NCI-H1092 (cell line): ENCODE data around the gene REC114.
"Not testable (repeated sequence)": the region's sequence is repeated elsewhere in the genome, so short reads cannot be mapped to it uniquely, and the experiment has no call there.

Source experiments
- DNase-seq: peaks from one replicate; lab custom pipeline; 2025; lab: John Stamatoyannopoulos, UW

REC114 gene

DNA sequence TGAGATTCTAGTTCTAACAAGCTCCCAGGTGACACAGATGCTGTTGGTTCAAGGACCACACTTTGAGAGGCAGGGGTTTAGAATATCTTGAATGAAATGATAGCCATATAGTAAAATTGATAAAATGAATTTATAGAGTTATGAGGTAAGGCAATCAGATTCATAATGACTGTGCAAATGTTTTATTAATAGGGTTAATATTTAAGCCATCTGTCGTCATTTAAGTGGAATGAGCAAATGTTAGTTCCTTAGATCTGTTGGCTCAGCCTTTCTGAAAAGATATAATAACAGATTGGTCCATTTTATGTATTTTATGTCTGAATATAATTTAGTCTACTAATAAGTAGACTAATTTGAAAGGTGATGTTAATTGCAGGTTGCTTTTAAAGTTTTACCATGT is 12.9 kb downstream of the REC114 start:
- no peak for DNase-seq

DNA sequence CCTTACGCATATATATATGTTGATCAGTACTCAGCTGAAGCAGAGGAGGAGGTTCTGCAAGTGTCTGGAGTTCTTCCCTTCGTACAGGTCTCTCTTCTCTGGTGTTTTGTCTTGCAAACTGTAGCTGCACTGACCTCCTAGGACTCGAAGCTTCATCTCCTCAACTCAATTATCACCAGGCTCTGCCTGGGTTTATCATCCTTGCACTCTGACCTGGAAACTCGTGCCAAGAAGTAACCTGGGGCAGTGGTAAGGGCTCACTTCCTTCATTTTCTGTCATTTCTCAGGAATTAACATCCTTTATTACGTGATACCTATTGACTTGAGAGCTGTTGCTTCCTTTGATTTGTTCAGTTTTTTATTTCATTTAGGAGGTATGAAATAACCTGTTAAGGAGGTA is 14.4 kb downstream of the REC114 start:
- no peak for DNase-seq

DNA sequence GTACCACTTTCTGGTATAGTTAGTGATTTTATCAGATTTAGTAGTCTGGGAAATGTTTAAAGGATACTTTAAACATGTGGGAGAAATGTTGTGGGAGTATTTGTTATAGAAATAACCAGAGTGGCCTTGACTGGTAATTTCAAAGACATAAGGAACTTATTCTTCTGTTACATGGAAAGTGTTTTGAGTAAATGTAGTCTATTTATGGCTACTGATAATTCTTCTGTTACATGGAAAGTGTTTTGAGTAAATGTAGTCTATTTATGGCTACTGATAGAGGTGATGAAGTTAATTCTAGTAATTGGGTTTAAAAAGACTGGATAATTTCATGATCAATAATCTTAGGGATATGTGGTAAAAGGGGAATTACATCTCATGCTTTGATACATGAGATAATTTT is 17.7 kb downstream of the REC114 start:
- no peak for DNase-seq

DNA sequence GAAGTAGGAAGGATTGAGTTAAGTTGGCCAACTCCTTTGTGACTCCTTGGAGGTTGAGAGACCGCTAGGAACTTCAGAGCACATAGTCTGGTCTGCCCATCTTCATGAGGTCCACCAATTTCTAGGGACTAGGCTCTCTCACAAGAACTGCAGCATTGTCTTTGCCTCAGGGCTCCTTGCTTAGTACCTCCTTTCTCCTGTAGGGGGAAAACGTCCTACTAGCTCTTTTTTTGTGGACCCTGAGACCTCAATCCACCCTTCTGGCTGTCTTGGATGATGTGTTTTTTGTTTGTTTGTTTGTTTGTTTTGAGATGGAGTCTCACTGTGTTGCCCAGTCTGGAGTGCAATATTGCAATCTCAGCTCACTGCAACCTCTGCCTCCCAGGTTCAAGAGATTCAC is 21.6 kb downstream of the REC114 start:
- no peak for DNase-seq

DNA sequence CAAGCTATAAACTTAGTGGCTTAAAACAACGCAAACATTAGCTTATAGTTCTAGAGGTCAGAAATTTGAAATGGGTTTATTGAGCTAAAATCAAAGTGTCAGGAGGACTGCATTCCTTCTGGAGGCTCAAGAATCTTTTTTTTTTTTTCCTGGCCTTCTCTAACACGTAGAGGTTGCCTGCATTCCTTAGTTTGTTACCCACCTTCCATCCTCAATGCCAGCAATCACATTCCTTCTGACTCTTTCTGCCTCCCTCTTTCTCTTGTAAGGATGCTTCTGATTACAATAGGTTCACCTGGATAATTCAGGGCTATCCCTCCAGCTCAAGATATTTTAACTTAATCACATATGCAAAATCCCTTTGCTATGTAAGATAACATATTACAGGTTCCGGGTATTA is 24.8 kb downstream of the REC114 start:
- DNase-seq = no peak

DNA sequence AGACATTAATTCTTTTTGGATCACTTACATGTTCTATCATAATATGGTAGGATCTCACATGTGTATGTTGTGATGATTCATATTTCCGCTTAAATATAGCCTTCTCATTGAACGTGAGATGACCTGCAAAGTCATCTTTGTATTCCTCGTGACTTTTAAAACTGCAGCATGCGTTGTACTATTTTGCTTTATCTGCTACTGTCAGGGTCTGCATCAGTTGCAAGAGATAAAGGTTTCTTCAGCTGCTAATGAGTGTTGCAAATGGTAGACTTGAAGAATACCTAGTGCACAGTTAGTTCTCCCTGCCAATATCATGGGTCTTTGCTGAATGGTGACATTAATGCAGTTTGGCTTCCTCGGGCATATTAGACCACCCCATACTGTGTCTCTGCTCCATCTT is 31.8 kb downstream of the REC114 start:
- no peak for DNase-seq

DNA sequence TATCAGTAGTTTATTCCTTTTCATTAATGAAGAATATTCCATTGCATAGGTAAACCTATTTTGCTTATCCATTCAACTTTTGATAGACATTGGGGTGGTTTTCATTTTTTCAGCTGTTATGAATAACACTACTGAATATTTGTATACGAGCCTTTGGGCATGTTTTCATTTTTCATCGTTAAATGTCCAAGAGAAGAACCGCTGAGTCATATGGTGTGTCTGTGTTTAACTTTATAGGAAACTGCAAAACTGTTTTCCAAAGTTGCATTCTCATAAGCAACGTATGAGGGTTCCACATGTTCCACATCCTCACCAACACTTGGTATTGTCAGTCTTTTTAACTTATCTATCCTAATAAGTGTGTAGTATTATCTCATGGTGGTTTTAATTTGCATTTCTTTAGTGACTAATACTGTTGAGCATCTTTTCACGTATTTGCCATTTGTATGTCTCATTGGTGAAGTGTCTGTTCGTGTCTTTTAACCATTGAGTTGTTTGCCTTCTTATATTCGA is 33.8 kb downstream of the REC114 start:
- DNase-seq = no peak

DNA sequence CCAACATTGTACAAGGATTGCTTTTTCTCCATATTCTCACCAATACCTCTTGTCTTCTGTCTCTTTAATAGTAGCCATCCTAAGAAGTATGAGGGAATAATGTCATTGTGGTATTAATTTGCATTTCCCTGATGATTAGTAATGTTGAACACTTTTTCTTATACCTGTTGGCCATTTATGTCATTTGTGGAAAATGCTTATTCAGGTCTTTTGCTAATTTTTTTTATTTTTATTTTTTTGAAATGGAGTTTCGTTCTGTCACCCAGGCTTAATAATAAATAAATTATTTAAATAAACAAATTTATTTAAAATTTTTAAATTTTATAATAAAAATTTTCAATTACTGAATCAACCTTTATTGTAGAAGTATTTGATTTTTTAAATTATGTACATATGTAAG is 37.1 kb downstream of the REC114 start:
- no peak for DNase-seq

DNA sequence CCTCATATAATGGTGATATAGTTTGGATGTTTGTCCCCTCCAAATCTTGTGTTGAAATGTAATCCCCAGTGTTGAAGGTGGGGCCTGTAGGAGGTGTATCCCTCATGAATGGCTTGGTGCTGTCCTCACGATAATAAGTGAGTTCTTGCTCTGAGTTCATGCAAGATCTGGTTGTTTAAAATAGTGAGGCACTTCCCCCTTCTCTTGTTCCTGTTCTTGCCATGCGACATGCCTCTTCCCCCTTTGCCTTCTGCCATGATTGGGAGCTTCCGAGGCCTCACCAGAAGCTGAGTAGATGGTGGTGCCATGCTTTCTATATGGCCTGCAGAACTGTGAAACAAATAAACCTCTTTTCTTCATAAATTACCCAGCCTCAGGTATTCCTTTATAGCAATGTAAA is 39.2 kb downstream of the REC114 start:
- no peak for DNase-seq

DNA sequence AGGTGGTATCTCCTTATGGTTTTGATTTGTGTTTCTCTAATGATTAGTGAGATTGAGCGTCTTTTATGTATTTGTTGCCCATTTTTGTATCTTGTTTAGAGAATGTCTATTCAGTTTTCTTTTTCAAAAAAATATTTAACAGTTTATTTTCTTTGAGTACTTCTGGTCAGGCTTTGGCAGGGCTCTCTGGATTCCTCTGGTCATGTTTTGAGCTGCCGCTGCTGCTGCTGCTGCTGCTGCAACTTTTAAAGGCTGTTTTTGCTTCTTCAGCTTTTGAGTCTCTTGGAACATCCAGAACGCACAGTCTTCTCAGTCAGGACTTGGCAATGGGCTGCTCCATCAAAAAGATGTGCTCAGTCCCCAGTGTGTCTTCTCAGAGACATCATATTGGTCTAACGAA is 40.1 kb downstream of the REC114 start:
- no peak for DNase-seq

DNA sequence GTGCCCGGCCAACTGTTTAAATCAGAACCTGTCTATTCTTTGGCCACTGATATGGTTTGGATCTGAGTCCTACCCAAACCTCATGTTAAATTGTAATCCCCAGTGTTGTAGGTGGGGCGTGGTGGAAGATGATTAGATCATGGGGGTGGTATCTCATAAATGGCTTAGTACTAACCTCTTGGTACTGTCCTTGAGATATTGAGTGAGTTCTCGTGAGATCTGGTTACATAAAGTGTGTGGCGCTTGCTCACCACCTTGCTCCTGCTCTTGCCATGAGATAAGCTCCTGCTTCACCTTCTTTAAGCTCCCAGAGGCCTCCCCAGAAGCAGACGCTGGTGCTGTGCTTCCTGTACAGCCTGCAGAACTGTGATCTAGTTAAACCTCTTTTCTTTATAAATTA is 42.4 kb downstream of the REC114 start:
- DNase-seq = no peak

DNA sequence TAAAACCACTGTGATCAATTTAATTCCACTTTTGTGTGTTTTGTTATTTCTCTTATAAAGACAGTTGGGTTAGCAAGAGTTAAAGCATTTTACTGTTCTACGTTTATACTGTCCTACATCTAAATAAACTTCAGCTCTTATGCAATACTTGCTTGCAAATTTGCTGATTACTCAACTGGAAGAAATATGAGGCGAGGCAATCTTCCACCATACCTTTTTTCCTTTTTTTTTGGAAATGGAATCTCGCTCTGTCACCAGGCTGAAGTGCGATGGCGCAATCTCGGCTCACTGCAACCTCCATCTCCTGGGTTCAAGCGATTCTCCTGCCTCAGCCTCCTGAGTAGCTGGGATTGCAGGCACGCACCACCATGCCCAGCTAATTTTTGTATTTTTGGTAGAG is 42.9 kb downstream of the REC114 start:
- not testable (repeated sequence) for DNase-seq

DNA sequence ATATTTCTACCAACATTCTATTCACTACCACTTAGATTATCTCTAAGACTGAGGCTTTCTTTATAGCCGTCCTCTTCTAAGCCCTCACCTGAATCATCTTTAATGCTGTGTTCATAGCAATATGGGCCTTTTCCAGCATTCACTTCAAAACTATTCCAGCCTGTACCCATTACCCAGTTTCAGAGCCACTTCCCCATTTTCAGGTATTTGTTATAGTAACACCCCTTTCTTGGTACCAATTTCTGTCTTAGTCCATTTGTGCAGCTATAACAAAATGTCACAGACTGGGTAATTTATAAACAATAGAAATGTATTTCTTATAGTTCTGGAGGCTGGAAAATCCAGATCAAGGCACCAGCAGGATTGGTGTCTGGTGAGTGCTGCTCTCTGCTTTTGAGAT is 45.7 kb downstream of the REC114 start:
- DNase-seq = no peak

DNA sequence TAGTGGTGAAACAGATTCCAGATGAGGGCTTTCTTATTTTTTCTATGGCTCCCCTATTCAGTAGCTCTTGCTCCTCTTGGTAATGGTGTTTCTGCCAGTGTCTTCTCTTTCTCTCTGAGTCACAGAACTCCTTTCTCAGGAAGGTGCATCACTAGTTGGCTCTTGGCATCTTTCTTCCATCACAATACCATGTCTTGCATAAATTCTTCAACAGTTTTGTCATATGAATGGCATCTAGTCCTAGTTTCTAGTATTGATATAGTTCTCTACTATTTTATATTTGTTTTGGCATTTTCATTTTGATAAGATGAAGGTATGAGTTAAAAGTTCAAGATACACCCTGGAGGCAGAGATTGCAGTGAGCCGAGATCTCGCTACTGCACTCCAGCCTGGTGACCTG is 51.0 kb downstream of the REC114 start:
- DNase-seq = no peak

DNA sequence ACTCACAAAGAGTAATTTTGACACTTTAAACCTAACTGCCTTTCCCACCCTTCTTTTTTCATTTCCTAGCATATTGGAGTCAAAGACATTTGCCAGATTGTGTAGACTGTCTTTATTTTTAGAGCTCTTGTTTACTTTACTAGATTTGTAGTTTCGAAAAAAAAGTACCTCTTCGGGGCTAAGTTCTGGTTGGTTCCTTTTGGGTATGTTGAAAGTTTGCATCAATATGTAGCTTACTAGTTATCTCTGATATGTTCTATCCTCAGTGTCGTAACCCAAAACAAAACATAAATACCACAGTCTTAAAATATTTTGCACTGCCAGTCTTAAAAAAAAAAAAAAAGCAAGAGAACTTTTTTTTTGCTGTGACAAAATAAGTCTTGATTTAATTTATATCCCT is 52.2 kb downstream of the REC114 start:
- no peak for DNase-seq

DNA sequence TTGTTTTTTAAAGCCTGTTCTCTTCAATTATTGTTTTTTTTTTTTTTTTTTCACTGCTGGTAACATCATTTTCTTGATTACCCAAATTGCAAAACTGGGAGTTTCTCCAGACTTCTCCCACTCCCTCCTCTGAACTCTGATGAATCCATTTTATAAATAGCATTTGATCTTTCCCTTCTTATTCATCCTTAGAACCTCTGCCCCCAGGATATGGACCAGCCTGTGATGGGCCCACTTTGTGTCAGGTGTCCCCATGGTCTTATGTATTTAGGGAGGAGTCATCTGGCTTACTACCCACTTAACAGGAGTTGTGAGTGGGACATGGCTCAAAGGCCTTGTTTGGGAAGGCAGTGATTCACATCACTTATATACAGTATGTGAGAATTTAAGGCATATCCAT is 57.7 kb downstream of the REC114 start:
- no peak for DNase-seq

DNA sequence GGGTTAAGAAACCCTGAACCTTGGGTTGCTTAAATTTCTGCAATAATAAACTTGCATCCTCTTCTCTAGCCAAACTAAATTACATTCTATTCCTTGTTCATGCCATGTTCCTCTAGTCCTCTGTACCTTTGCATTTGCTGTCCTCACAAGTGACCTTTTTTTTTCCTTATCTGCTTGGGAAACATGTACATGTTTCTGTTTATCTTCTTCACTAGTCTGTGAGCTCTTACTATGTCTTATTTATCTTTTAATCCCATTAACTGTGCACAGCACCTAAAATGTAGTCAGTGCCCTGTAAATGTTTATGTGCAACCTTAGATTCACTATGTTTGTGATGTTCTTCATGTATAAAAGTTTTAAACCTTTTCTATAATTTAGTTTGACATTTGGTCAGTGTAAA is 61.9 kb downstream of the REC114 start:
- DNase-seq = no peak

DNA sequence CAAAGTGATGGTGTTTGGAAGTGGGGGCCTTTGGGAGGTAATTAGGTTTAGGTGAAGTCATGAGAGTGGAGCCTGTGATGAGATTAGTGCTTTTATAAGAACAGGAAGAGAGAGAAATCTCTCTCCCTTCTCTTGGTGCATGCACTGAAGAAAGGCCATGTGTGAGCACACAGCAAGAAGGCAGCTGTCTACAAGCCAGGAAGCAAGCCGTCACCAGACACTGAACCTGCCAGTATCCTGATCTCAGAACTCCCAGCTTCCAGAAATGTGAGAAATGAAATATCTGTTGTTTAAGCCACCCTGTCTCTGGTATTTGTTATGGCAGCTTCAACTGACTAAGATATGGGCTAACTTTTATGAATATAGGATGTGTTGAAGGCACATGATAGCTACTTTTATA is 72.6 kb downstream of the REC114 start:
- no peak for DNase-seq

DNA sequence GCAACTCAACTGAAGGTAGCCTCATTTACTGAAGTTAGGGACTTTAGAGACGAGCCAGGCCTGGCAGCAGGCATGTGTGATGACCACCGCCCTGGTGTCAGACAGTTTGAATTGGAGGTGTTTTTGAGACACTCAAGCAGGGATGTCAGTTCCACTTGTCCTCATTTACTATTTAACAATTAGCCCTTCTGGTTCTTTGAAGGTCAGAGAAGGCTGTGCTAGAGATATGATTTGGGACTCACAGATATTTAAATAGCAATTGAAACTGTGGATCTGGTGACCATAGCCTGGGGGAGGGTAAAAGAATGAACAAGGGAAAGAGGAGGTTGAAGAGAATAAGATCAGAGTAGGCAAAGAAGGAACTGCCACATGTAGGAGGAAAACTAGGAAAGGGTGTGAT is 74.6 kb downstream of the REC114 start:
- no peak for DNase-seq

DNA sequence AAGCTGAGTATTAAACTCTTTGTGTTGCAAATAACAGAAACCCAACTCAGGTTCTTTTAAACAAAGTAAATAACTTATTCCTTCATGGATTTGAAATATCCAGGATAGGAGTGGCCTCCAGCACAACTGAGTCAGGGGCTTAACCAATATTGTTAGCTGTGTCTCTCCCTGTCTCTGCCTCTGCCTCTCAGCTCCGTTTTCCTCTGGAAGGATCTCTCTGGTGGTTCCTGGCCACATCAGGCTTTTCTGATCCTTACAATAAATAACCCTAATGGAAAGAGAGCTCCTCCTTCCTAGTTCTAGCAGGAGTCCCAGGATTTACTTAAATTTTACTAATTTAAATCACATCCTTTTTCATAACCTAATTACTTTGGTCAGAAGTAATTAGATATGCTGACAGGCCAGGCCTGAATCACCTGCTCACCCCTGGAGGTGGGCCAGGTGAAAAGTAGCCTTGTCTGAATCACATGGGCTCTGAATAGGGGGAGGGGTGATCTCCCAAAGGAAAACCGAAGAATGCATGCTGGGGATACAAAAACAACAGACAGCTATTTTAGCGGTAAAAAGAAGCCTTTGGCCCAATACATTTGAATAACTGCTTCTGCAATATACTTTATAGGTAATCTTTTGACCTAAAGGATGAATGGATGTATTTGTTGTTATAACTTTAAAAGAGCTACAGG is 75.4 kb downstream of the REC114 start:
- DNase-seq = no peak

DNA sequence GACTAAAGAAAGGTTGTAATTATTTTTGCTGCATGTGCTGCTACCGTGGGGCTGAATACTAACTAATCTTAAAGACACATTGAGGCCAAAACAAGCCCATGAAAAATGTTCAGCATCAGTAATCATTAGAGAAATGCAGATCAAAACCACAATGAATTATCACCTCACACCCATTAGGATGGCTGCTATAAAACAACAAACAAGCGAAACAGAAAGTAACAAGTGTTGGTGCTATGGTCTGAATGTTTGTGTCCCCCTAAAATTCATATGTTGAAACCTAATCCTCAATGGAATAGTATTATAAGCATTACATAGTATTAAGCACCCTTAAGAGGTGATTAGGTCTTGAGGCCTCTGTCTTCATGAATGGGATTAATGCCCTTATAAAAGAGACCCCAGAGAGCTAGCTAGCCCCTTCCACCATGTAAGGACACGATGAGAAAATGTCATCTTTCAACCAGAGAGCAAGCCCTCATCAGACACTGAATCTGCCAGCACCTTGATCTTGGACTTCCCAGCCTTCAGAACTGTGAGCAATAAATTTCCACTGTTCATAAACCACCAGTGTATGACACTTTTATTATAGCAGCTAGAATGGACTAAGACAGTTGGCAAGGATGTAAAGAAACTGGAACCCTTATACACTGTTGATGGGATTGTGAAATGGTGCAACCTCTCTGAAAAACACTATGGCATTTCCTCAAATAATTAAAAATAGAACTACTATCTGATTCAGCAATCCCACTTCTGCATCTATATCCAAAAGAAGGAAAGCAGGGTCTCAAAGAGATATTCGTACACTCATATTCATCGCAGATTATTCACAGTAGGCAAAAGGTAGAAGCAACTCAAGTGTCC is 76.1 kb downstream of the REC114 start:
- DNase-seq = no peak

DNA sequence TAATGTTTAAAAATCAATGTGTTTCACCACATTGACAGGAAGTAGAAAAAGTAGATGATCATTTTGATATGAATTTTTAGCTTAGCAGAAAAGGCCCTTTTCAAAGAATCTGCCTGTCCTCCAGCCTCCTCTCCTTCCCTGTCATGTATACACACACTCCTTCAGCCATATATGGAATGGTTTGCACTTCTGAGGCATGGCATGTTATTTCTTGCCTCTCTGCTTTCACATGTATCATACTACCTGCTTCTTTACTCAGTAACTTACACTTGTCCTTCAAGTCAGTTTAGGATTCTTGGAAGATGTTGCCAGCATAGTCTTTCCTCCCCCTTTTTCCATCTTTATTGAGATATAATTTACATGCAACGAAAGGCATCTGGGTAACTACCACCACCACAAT is 79.0 kb downstream of the REC114 start:
- no peak for DNase-seq

DNA sequence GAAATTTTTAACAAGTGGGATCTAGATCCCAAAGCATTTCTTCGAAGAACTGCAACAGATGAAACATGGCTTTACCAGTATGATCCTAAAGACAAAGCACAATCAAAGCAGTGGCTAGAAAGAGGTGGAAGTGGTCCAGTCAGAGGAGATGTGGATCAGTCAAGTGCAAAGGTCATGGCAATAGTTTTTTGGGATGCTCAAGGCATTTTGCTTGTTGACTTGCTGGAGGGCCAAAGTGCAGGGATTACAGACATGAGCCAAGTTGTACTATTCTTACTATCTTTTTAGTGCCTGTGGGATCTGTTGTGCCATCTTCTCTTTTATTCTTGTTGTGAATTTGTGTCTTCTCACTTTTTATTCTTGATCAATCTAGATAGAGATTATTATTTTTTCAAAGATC is 82.0 kb downstream of the REC114 start:
- no peak for DNase-seq

DNA sequence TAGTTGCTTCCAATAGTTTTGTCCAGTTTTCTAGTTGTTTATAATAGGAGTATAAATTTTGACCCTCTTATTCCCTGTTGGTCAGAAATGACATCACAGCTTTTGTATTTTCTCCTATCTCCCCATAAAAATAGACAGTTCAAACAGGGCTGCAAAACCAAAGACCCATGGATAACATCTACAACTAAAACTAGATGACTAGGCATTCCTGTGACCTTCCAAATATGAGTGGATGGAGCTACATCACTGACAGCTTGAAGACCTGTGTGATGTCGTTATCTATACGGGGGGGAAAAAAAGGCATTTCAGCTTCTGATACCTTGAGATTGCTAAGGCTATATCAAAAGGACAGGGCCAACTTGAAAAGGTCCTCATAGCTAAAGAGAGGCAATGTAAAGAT is 84.6 kb downstream of the REC114 start:
- no peak for DNase-seq
